Lower lobe of right lung (tissue), 2 donors: ENCODE data around the gene CTF1. TPM values are rescaled to one million over a fixed set of nuclear protein-coding genes. Genes with fewer than 3 reads are reported as not detected.

Experiments used
- ATAC-seq, 2 donors: fragments of 200-7000 bp; cut with Tn5 transposase; one replicate each; pipeline ENCODE4 v1.9.1; 2020 to 2022; ENCODE audit warnings: mild to moderate bottlenecking in 2 of 2, moderate library complexity in 2 of 2
- DNase-seq: peaks from one replicate; pipeline ENCODE4 v3.0.0-alpha.2; 2020
- H3K27ac ChIP-seq: fragments of 200-600 bp; one replicate; pipeline ENCODE4 v1.8.0; 2022
- H3K27me3 ChIP-seq: fragments of 200-600 bp; one replicate; pipeline ENCODE4 v1.8.0; 2022; ENCODE audit warnings: low read depth
- H3K36me3 ChIP-seq: fragments of 200-600 bp; one replicate; pipeline ENCODE4 v1.8.0; 2022; ENCODE audit warnings: mild to moderate bottlenecking
- H3K4me1 ChIP-seq: fragments of 200-600 bp; one replicate; pipeline ENCODE4 v1.8.0; 2022
- H3K4me3 ChIP-seq: fragments of 200-600 bp; one replicate; pipeline ENCODE4 v1.8.0; 2022; ENCODE audit warnings: mild to moderate bottlenecking
- H3K9me3 ChIP-seq: fragments of 200-600 bp; one replicate; pipeline ENCODE4 v1.8.0; 2022
- intact Hi-C: fragments of 100-400 bp; cut with DNase I; formaldehyde crosslinking; loops from one replicate; pipeline ENCODE4 v1.11.0; 2022
- total RNA-seq: library from RNA; stranded (reverse); fragmentation: NEBNext Ultra II Directional; extraction: Animal tissue kit (Norgen Biotek cat#: 25700); gene quantifications from one replicate; pipeline ENCODE4 v1.2.1, GENCODE V29; 2021
- TF ChIP-seq, protein P1 (sequence below): fragments of 200-600 bp; IDR thresholded peaks from one replicate; pipeline ENCODE4 v1.8.0; 2022; ENCODE audit warnings: antibody characterized with exemption, mild to moderate bottlenecking
- donor health status: DM: no; HTN: yes; CAD: no; lungs with severe emphysema.

CTF1 gene
- total RNA-seq, 1 donor from 2014 or later, result 10.3 TPM

- intact Hi-C loops, result no loop called here
- DNase-seq, result peak; percentile 100
- no peaks in the 10 kb centered on the region for H3K27me3 ChIP-seq
- ATAC-seq, result peak; percentile 90 to 93
- peaks cover 3% of the 10 kb centered on the region for H3K4me1 ChIP-seq
- H3K4me3 ChIP-seq, result peak overlapping the region; percentile 61
- peak overlapping the region; percentile 92 for H3K27ac ChIP-seq
- H3K36me3 ChIP-seq, result no peaks in the 10 kb centered on the region
- TF ChIP-seq, protein P1, sequence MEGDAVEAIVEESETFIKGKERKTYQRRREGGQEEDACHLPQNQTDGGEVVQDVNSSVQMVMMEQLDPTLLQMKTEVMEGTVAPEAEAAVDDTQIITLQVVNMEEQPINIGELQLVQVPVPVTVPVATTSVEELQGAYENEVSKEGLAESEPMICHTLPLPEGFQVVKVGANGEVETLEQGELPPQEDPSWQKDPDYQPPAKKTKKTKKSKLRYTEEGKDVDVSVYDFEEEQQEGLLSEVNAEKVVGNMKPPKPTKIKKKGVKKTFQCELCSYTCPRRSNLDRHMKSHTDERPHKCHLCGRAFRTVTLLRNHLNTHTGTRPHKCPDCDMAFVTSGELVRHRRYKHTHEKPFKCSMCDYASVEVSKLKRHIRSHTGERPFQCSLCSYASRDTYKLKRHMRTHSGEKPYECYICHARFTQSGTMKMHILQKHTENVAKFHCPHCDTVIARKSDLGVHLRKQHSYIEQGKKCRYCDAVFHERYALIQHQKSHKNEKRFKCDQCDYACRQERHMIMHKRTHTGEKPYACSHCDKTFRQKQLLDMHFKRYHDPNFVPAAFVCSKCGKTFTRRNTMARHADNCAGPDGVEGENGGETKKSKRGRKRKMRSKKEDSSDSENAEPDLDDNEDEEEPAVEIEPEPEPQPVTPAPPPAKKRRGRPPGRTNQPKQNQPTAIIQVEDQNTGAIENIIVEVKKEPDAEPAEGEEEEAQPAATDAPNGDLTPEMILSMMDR, result no peak
- H3K9me3 ChIP-seq, result no peaks in the 10 kb centered on the region
Observed at GRCh38 chr16:30922420-30922959, 26.1 kb downstream of the CTF1 start.

GRCh38 chr16:30922960-30923535, 26.6 kb downstream of the CTF1 start:
- ATAC-seq (peak; percentile 87 to 91), DNase-seq (peak; percentile 100)
- intact Hi-C loops, result no loop called here
- H3K27ac ChIP-seq, result peak overlapping the region; percentile 92
- H3K36me3 ChIP-seq, result no peaks in the 10 kb centered on the region
- H3K4me1 ChIP-seq, result peaks cover 3% of the 10 kb centered on the region
- no peaks in the 10 kb centered on the region for H3K9me3 ChIP-seq
- H3K27me3 ChIP-seq, result no peaks in the 10 kb centered on the region
- TF ChIP-seq, protein P1, result no peak
- peak overlapping the region; percentile 61 for H3K4me3 ChIP-seq

GRCh38 chr16:30923554-30924075, 27.2 kb downstream of the CTF1 start, which contains the start of gene FBXL19:
Gene FBXL19 (plus strand): TSS chr16:30923572. CDS start chr16:30925755, 2,183 bp downstream.
- Histone ChIP-seq H3K27ac (peak within 1 kb of the TSS; percentile 92), H3K36me3 (no peaks in the 10 kb centered on the region), H3K4me1 (peaks cover 3% of the 10 kb centered on the region), H3K27me3 (no peaks in the 10 kb centered on the region), H3K4me3 (peak within 1 kb of the TSS; percentile 61), H3K9me3 (no peaks in the 10 kb centered on the region)
- TF ChIP-seq, protein P1, result no peak
- intact Hi-C loops, result no loop called here
- ATAC-seq, result no peak
- DNase-seq, result peak; percentile 62

GRCh38 chr16:30924076-30924912, 27.9 kb downstream of the CTF1 start:
- ATAC-seq (no peak), DNase-seq (peak; percentile 57)
- Histone ChIP-seq H3K27me3 (no peaks in the 10 kb centered on the region), H3K27ac (peak overlapping the region; percentile 53), H3K36me3 (no peaks in the 10 kb centered on the region), H3K4me3 (peak overlapping the region; percentile 61), H3K9me3 (no peaks in the 10 kb centered on the region), H3K4me1 (peaks cover 3% of the 10 kb centered on the region)
- intact Hi-C loops, result no loop called here
- TF ChIP-seq, protein P1, result no peak

DNA sequence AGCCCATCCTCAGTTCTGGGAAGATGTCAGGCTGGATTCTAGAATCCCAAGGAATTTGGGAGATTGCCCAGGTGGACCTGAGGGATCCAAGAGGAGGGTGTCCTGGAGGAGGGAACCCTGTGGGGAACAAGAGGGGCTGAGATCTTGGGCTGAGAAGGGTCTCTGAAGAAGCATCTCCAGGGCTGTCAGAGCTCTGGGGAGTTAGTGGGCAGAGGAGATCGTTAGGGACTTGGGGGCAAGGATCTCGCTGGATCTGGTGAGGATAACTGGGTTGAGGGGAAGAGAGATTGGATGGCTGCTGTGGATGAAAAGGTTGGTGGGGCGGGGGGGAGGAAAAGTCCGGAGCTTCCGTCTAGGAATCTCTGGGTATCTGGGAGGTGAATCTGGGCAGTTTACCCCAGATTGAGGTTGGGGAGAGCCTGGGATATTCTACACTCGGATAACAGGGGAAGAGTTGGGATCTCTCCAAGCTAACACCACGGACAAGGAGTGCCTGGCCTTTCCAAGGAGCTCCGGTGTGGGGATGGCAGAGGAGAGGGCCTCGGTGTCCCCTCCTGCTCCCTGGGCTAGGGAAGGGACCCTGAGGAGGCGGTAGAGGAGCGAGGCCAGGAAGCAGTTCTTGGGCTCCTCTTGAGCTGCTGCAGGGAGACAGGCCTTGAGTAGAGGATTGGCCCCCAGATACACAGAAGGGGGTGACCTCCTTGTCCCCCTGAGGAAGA, 28.7 kb downstream of the CTF1 start:
- intact Hi-C loops, result no loop called here
- H3K4me3 ChIP-seq, result peak overlapping the region; percentile 61
- DNase-seq (no peak), ATAC-seq (no peak)
- H3K36me3 ChIP-seq, result peaks cover 3% of the 10 kb centered on the region
- TF ChIP-seq, protein P1, result no peak
- H3K27ac ChIP-seq, result no peak overlapping the region
- H3K9me3 ChIP-seq, result no peaks in the 10 kb centered on the region
- no peaks in the 10 kb centered on the region for H3K27me3 ChIP-seq
- peaks cover 3% of the 10 kb centered on the region for H3K4me1 ChIP-seq
